ENCODE measurements around the gene RUNX3. TPM values are rescaled to one million over a fixed set of nuclear protein-coding genes. Genes with fewer than 3 reads are reported as not detected.
"Not testable (repeated sequence)": the region's sequence is repeated elsewhere in the genome, so short reads cannot be mapped to it uniquely, and the experiment has no call there.

RUNX3 gene
- total RNA-seq, 1 donor from 2014 or later, result 0.41 TPM

- TF ChIP-seq CTCF (conservative IDR thresholded peaks at IDR 0.05), result peak; percentile 70
- H3K27me3 Mint-ChIP-seq, result peaks cover 6% of the 10 kb centered on the region
- peak overlapping the region; percentile 58 for H3K27ac Mint-ChIP-seq
Observed at GRCh38 chr1:24909388-24909898, 20.6 kb downstream of the RUNX3 start.

GRCh38 chr1:24908591-24909259 is 21.4 kb downstream of the RUNX3 start:
- no peak for TF ChIP-seq CTCF (conservative IDR thresholded peaks at IDR 0.05)
- no peaks in the 10 kb centered on the region for H3K9me3 Mint-ChIP-seq
- H3K4me3 Mint-ChIP-seq, result no peak overlapping the region
- H3K36me3 Mint-ChIP-seq, result no peaks in the 10 kb centered on the region
- peaks cover 12% of the 10 kb centered on the region for H3K4me1 Mint-ChIP-seq (ENCODE audit: unreplicated experiment)
- peaks cover 6% of the 10 kb centered on the region for H3K27me3 Mint-ChIP-seq
- no peak for DNase-seq (ENCODE audit: extremely low spot score, unreplicated experiment)
- H3K27ac Mint-ChIP-seq, result no peak overlapping the region

More at GRCh38 chr1:24909388-24909898, 20.6 kb downstream of the RUNX3 start:
- H3K4me1 Mint-ChIP-seq (ENCODE audit: unreplicated experiment), result peaks cover 12% of the 10 kb centered on the region
- no peaks in the 10 kb centered on the region for H3K9me3 Mint-ChIP-seq
- H3K36me3 Mint-ChIP-seq, result no peaks in the 10 kb centered on the region
- no peak for DNase-seq (ENCODE audit: extremely low spot score, unreplicated experiment)
- peak overlapping the region; percentile 31 for H3K4me3 Mint-ChIP-seq

GRCh38 chr1:24907587-24908294 is 22.3 kb downstream of the RUNX3 start:
- not testable (repeated sequence) for H3K9me3 Mint-ChIP-seq; DNase-seq (ENCODE audit: extremely low spot score, unreplicated experiment); H3K27ac Mint-ChIP-seq; H3K36me3 Mint-ChIP-seq; H3K27me3 Mint-ChIP-seq; H3K4me3 Mint-ChIP-seq
- H3K4me1 Mint-ChIP-seq (ENCODE audit: unreplicated experiment), result peaks cover 12% of the 10 kb centered on the region

GRCh38 chr1:24906760-24907490 is 23.2 kb downstream of the RUNX3 start:
- Mint-ChIP-seq H3K27me3 (peaks cover 6% of the 10 kb centered on the region), H3K9me3 (no peaks in the 10 kb centered on the region), H3K36me3 (no peaks in the 10 kb centered on the region), H3K4me3 (no peak overlapping the region), H3K27ac (no peak overlapping the region), H3K4me1 (ENCODE audit: unreplicated experiment) (peaks cover 6% of the 10 kb centered on the region)
- no peak for DNase-seq (ENCODE audit: extremely low spot score, unreplicated experiment)
- no peak for TF ChIP-seq CTCF (conservative IDR thresholded peaks at IDR 0.05)

GRCh38 chr1:24905979-24906720 is 23.9 kb downstream of the RUNX3 start:
- no peak overlapping the region for H3K4me3 Mint-ChIP-seq
- TF ChIP-seq CTCF (conservative IDR thresholded peaks at IDR 0.05), result no peak
- peak; percentile 64 for DNase-seq (ENCODE audit: extremely low spot score, unreplicated experiment)
- H3K4me1 Mint-ChIP-seq (ENCODE audit: unreplicated experiment), result peaks cover 6% of the 10 kb centered on the region
- no peaks in the 10 kb centered on the region for H3K9me3 Mint-ChIP-seq
- H3K27ac Mint-ChIP-seq, result no peak overlapping the region
- peaks cover 6% of the 10 kb centered on the region for H3K27me3 Mint-ChIP-seq
- H3K36me3 Mint-ChIP-seq, result no peaks in the 10 kb centered on the region
